ENCODE data around the gene GPC5.

GRCh38 chr13:91468301-91468700, 69.9 kb downstream of the GPC5 start:
- no peak for TF ChIP-seq EZH2phosphoT487 (IDR thresholded peaks at IDR 0.05)
- no peak for TF ChIP-seq CTCF (IDR thresholded peaks at IDR 0.05)
